ENCODE data around the gene FAM20B.

Gene FAM20B

DNA sequence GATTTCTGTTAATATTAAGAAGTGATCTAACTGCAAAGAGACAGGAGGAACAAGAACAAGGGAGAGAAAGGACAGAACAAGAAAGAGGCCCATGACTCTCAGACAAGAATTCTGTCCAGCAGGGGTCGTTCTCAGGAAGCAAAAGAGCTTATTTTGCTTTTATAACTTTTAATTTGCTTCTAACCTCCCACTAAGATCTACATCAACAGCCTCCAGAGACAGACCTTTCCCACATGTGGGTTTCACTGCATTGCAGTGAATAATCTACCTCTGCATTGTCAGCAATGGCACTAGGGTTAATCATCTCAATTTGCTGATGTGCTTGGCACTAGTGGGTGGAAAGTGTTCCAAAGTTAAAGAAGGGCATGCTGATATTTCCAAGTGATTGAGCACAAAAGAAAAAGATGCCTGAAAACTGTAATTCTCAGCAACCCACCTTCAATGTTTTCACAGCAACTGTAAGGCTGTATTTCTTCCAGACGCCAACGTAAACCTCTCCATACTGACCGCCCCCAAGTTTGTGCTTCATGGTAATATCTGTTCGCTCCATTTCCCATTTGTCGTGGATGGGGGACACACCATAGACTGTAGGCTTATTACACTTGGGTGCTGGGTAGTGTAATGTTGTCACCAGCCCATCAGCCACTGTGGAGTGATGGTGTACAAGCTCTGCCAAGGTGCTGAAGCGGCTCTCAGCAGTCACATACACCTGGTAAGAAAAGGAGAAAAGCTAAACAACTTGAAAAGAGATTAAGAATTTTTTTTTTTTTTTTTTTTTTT is 95.7 kb downstream of the FAM20B start:
- in situ Hi-C loops (cut with HindIII; ENCODE audit: low pct_unique_long_range_greater_than_20kb, low sequenced_read_pairs): no loop called here
- TF ChIP-seq JUND (IDR thresholded peaks at IDR 0.05; ENCODE audit: low read depth): no peak
- DNase-seq (ENCODE audit: low read depth in 1 of 2, low spot score in 1 of 2): peak in 1 of 2 experiments; percentile 73

DNA sequence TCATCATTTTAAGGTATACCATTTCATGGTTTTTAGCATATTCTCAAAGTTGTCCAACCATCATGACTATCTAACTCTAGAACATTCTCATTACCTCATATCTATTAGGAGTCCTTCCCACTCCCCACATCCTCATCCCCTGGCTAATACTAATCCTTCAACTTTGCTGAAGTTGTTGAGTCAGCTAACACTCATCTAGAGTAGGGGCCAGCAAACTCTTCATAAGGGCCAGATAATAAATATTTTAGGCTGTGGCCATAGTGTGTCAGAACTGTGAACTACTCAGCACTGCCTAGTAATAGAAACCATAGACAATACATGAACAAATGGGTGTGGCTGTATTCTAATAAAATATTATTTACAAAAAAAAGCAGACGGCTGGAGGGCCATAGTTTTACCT is 99.2 kb downstream of the FAM20B start:
- TF ChIP-seq JUND (IDR thresholded peaks at IDR 0.05; ENCODE audit: low read depth): no peak
- DNase-seq (ENCODE audit: low read depth in 1 of 2, low spot score in 1 of 2): no peak
- in situ Hi-C loops (cut with HindIII; ENCODE audit: low pct_unique_long_range_greater_than_20kb, low sequenced_read_pairs): no loop called here

Measured in T47D (cell line).